Left colon (tissue), 2 donors: Measurements from ENCODE around the gene RDM1. TPM values are rescaled to one million over a fixed set of nuclear protein-coding genes. Genes with fewer than 3 reads are reported as not detected.

ENCODE experiments used
- ATAC-seq: fragments of 200-7000 bp; cut with Tn5 transposase; one replicate; pipeline ENCODE4 v1.9.1; 2020; ENCODE audit warnings: mild to moderate bottlenecking, moderate library complexity
- DNase-seq, 2 donors: peaks; one replicate each; pipeline ENCODE4 v3.0.0-alpha.2; 2020
- intact Hi-C, 2 donors: fragments of 100-400 bp; cut with DNase I in 1 of 2; cut with micrococcal nuclease in 1 of 2; formaldehyde crosslinking; loops; one replicate each; pipeline versions ENCODE4 v1.11.2 to v1.14.0; 2022; cut with DNase I, micrococcal nuclease
- long read RNA-seq: library from polyadenylated mRNA; unstranded; transcript quantifications from one replicate; pipeline ENCODE4 v2.0.0, GENCODE V29; 2021
- total RNA-seq, 2 donors: library from RNA; stranded (reverse); fragmentation: NEBNext Ultra II Directional; extraction: Animal tissue kit (Norgen Biotek cat#: 25700); gene quantifications; one replicate each; pipeline ENCODE4 v1.2.1, GENCODE V29; 2021
- donor health status: DM: no; HTN: no; CAD: no.
- donor health status: DM: yes; HTN: yes; CAD: no.

The RDM1 gene
- 1 to 10 TPM in 1 of 2 donors, under 1 TPM in 1; 0.36 to 2.1 TPM for total RNA-seq
- long read RNA-seq, result 0 reads

GRCh38 chr17:35930211-35931065 is at the start of gene RDM1:
RDM1 (minus strand) TSS chr17:35930773; CDS start chr17:35930727, 46 bp downstream.
- intact Hi-C loops, result no loop called here
- DNase-seq (peak; percentile 63 to 78), ATAC-seq (peak; percentile 98)

- intact Hi-C loops, result no loop called here
- no peak for DNase-seq
- ATAC-seq, result no peak
Observed at GRCh38 chr17:35978346-35978745, 47.8 kb upstream of the RDM1 start.

GRCh38 chr17:35977509-35977908 is 46.9 kb upstream of the RDM1 start:
- DNase-seq (no peak), ATAC-seq (no peak)
- intact Hi-C loops, result no loop called here

- ATAC-seq (peak; percentile 31), DNase-seq (no peak)
- intact Hi-C loops, result no loop called here
Observed at GRCh38 chr17:35973333-35974260, 43.0 kb upstream of the RDM1 start.

- intact Hi-C loops, result no loop called here
- DNase-seq (no peak), ATAC-seq (peak; percentile 33)
Observed at GRCh38 chr17:35972945-35973332, 42.4 kb upstream of the RDM1 start.

- intact Hi-C loops, result no loop called here
- ATAC-seq, result no peak
- DNase-seq, result no peak
Observed at GRCh38 chr17:35972535-35972934, 42.0 kb upstream of the RDM1 start.

GRCh38 chr17:35972066-35972465 is 41.5 kb upstream of the RDM1 start:
- no peak for DNase-seq
- intact Hi-C loops, result no loop called here
- ATAC-seq, result no peak

GRCh38 chr17:35969558-35970380 is 39.2 kb upstream of the RDM1 start:
- peak; percentile 57 to 85 for DNase-seq
- ATAC-seq, result peak; percentile 80
- intact Hi-C loops, result loop anchor here (2.0 to 10.0 kb wide), 3 partner anchors 175 to 515 kb away; partner anchors contain the start of gene ZNHIT3 (in 1 of the 2)

GRCh38 chr17:35968520-35969054 is 38.0 kb upstream of the RDM1 start:
- intact Hi-C loops, result loop anchor here (2.0 to 10.0 kb wide), 3 partner anchors 176 to 516 kb away; partner anchors contain the start of gene ZNHIT3 (in 1 of the 2)

GRCh38 chr17:35965272-35965671 is 34.7 kb upstream of the RDM1 start:
- ATAC-seq (no peak), DNase-seq (no peak)
- intact Hi-C loops, result loop anchor here (10.0 kb wide), 2 partner anchors 180 to 520 kb away; partner anchors contain the start of gene ZNHIT3 (in 1 of the 2)

More at GRCh38 chr17:35968520-35969054, 38.0 kb upstream of the RDM1 start:
- DNase-seq (no peak), ATAC-seq (no peak)

GRCh38 chr17:35963663-35964062 is 33.1 kb upstream of the RDM1 start:
- intact Hi-C loops, result loop anchor here (10.0 kb wide), 2 partner anchors 181 to 521 kb away; partner anchors contain the start of gene ZNHIT3 (in 1 of the 2)
- DNase-seq (no peak), ATAC-seq (no peak)

GRCh38 chr17:35953720-35954119 is 23.1 kb upstream of the RDM1 start:
- intact Hi-C loops, result no loop called here
- DNase-seq (no peak), ATAC-seq (no peak)

- no peak for DNase-seq
- ATAC-seq, result no peak
- intact Hi-C loops, result no loop called here
Observed at GRCh38 chr17:35949401-35949800, 18.8 kb upstream of the RDM1 start.

GRCh38 chr17:35948092-35948491 is 17.5 kb upstream of the RDM1 start:
- ATAC-seq (no peak), DNase-seq (no peak)
- intact Hi-C loops, result no loop called here

GRCh38 chr17:35947156-35947585 is 16.6 kb upstream of the RDM1 start:
- intact Hi-C loops, result no loop called here
- peak; percentile 33 to 67 for DNase-seq
- peak; percentile 77 for ATAC-seq

- ATAC-seq (no peak), DNase-seq (no peak)
- intact Hi-C loops, result no loop called here
Observed at GRCh38 chr17:35944151-35944550, 13.6 kb upstream of the RDM1 start.

- DNase-seq (no peak), ATAC-seq (no peak)
Observed at GRCh38 chr17:35943537-35943936, 13.0 kb upstream of the RDM1 start, which contains the start of gene LYZL6. LYZL6 (minus strand) TSS chr17:35943713; CDS start chr17:35939356, 4,357 bp downstream.

More at GRCh38 chr17:35943537-35943936, 13.0 kb upstream of the RDM1 start, which contains the start of gene LYZL6:
- intact Hi-C loops, result no loop called here
